Left renal cortex interstitium (tissue), 4 donors: ENCODE measurements around the gene MAP6. TPM values are rescaled to one million over a fixed set of nuclear protein-coding genes. Genes with fewer than 3 reads are reported as not detected.
"Not testable (repeated sequence)": the region's sequence is repeated elsewhere in the genome, so short reads cannot be mapped to it uniquely, and the experiment has no call there.

ENCODE experiments used
- DNase-seq, 4 donors: peaks; one replicate each; pipeline ENCODE4 v3.0.0-alpha.2; 2013; ENCODE audit warnings: low read depth in 4 of 4, low spot score in 2 of 4, missing footprints in 1 of 4
- polyA plus RNA-seq, 4 donors: library from polyadenylated mRNA; unstranded; fragments of 120-200 nt; gene quantifications; one replicate each; pipeline ENCODE4 v1.2.1, GENCODE V29; 2013; ENCODE audit not compliant: insufficient read length in 4 of 4

Gene MAP6
- polyA plus RNA-seq, 4 donors, result 7.9 to 11.6 (median 9.5) TPM

DNA sequence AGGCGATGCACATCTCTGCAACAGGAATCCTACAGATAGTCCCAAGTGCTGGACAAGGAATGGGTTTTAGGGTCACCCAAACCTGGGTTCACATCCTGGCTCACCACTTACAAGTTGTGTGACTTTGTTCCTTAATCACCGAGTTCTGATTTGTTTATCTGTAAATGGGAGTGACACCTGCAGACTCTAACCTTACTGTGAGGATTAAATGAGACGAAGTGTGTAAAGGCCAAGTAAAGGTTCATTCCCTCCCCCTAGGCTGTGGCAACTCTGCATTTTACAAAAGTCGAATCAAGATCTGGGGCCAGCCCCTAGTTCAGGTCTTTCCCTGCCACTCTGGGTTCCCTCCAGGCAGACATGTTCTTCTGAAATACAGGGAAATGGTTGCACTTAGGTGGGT lies 71.9 kb downstream of the MAP6 start:
- no peak for DNase-seq

DNA sequence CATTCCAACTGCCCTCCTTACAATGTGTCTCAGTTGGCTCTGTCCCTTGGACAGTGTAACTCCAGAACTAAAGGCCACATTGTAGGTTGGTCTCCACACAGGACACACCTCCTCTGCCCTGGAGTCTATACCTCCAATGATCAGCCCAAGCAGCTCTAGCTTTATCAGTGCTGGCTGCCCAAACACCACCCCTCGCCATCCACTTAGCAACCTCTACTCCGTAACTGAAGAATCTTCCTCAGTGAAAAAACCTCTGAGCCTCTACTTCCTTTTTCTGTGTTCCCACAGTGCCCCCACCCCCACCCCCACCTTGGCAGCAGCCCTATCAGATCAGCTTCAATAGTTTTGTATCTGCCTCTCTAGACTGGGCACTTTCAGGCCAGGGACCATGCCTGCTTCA lies 73.4 kb downstream of the MAP6 start:
- DNase-seq, result no peak

DNA sequence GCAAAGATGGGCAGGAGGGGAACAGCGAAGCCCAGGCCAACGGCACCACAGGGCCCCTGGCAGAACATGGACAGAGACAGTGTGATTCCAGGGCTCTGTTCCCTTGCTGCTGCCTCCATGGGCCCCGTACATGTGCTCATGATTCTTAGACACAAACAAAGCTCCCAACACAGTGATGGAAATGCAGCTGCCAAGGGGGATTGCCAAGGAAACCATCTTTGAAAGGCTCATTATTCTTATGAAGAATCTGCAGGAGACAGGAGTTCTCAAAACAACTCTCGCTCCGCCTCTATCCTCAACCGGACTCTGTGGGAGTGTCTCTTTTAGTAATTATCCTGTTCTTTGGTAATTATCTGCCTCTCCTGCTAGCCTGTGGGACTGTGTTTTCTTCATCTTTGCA lies 74.6 kb downstream of the MAP6 start:
- DNase-seq, result no peak

DNA sequence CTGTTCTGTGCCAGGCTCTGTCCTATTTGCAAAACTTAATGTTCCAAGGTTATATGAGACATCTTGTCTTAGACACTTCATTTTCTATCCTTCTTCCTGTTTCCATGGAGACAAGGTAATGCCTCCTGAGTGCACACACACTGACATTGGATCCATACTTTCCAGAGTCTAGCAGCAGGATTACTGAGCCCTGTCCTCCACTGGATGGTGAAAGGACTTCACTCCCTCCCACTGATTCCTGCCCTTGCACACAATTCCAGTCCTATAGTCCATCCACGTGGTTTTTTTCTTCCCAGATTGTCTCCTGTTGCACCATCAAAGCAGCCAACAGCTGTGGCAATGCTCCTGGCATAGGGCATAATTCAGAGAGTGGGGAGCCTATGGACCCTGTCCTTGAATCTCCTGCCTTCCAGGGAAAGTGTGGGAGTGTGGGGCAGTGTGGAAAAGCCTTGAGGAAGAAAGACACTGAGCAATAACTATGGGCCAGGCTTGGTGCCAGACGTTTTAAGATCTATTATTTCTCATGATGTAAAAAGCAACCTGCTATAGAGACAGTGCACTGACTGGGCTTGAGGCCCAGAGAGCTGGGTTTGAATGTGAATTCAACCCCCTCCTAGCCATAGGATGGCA lies 75.4 kb downstream of the MAP6 start:
- no peak for DNase-seq

DNA sequence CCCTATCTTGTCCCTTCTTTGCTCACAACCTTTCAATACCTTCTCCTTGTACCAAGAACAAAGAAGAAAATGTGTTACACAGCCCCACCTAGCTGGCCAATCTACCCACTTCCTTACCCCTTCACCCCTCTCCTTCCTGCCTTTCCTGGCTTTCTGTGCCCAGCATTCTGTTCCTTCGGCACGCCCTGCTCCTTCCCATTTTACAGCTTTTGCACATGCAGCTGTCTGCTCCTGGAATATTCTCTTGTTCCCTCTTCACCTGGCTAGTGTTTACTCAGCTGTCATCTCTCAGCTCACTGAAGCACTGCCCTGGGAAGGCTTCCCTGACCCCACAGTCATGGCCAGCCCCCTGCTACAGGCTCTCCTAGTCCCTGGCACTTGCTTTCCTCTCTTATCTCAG lies 76.1 kb downstream of the MAP6 start:
- DNase-seq, result no peak

DNA sequence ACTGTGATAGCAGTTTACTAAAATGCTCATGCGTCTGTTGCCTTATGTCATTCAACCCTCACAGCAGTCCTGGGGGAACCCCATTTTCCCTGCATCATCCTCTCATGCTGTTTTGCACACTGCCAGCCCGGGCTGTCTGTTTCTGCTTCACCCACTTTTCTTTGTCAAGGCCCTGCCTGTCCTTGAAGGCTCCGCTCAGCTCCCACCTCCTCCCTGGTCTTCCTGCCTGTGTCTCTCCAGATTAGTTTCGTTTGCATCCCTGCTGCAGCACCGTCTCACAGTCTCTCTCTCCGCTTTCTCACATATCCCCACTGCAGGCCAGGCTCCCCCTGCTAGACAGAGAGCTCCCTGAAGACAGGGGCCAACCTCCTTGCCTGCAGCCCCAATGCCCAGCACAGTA lies 76.9 kb downstream of the MAP6 start:
- no peak for DNase-seq

DNA sequence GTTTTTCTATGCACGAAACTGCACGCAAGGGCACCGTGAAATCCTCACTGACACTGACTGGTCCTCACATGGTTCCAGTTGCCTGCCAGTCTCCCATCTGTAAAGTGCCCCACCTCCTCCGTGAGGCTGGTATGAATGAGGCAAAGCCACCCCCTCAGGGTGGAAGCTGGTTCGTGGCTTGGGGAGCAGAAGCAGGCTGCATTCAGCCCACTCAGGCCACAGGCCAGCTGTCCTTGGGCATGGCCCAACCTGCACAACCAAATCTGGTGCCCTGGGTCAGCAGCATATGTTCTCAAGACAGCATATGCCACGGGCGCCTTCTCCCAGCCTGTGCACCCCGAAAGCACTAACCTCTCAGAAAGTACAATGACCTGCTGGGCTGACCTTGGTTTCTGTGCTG lies 77.5 kb downstream of the MAP6 start:
- DNase-seq, result no peak

DNA sequence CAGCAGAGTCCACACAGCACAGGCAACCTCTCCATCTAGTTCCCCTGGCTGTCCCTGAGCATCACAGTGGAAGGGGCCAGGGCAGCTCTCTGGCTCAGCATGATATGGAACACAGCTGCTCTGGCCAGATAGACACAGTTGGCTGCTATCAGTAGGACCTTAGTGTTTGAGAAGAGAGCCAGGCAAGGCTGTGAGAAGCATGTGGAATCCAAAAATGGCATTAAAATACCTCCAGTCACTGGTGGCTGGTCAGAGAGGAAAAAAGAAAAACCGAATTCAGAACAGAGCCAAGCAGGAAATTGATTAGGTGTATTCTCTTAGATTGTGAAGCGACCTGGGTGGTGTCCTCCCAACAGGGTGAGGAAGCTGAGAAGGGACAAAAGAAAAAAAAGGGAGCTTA lies 78.9 kb downstream of the MAP6 start:
- DNase-seq, result no peak

DNA sequence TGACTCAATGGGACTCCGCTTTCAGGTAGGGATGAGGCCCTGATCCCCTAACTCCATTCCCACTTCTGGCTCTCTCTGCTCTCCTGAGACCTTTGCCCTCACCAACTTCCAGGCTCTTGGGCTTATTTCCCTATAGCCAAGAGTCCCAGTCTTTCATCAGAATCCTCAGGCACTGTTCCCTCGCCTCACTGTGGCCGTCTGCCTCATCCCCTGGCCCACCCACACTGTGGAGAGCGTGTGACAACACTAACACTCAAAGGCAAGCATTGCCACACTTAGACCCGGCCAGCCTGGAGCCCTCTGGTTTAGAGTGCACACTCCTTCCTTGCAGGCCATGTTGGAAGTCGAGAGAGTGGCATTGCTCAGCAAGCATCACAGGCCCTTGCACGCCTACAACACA lies 79.8 kb downstream of the MAP6 start:
- DNase-seq, result no peak

DNA sequence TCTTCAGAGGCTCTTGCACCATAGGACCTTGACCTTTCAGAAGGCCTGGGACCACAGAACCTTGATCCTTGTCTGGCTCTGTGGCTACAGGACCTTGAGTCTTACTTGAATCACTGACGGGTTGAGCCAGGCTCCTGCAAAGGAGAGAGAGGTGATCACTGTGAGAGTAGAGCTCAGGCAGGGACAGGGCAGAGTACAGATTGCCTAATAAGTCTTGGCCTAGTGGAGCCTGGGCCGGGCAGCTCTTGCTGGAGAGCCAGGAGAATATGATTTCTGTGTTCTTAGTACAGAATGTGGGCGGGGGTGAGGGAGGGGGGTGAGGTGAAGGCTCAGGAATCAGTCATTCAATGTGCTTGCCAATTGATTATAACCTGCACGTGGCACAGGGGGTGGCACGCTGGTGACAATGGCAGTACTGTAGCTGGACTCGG lies 80.8 kb downstream of the MAP6 start:
- DNase-seq, result no peak

DNA sequence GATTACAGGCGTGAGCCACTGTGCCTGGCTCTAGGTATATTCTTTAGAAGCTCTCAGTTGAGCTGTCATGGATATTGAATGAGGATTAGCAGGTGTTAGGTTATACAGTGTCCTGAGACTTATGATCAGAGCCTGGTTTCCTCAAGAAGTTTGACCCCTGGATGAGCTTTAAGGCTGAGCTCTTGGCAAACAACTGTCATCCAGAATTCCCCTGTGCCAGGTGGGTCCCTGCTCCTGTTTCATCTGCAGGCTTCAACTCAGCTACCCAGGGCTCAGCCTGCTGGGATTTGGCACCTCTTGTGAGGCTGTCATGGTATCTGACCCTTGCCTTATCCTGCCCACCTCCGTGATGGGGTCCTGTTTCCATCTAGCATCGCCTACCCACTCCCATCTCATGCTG lies 82.4 kb downstream of the MAP6 start:
- no peak for DNase-seq

DNA sequence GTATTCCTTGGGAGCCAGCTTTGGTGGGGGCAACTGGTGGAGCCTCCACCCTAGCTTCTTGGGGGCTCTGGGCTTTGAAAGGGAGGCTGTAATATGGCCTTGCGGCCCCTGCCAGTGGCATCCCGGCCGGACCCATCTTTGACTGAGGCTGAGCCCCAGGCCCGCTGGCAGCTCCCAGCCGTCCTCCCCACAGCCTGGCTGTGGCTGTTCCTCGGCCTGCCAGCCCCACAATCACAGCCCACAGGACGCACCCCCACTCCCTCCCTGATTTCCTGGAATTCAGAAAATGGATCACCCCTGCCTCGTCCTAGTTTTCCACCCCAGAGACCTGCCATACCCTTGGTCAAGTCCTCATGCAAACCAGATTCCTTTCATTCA lies 83.6 kb downstream of the MAP6 start:
- no peak for DNase-seq

DNA sequence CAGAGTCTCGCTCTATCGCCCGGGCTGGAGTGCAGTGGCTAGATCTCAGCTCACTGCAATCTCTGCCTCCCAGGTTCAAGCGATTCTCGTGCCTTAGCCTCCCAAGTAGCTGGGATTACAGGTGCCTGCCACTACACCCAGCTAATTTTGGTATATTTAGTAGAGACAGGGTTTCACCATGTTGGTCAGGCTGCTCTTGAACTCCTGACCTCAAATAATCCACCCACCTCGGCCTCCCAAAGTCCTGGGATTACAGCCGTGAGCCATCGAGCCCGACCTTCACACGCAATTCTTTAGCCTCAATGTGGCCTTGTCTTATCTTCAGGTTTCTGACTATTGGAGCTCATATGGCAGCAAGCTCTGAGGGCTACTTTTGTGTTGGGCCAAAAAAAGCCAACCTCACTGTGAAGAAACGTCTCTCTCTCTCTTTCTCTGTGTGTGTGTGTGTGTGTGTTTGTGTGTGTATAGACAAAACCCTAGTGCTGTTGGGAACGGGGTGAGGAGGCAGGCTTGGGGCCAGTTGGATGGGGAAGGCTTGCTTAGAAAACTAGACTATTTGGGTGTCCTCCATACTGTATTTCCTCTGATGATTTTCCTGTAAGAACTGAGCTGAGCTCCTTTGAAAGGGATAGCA lies 84.1 kb downstream of the MAP6 start:
- not testable (repeated sequence) for DNase-seq

DNA sequence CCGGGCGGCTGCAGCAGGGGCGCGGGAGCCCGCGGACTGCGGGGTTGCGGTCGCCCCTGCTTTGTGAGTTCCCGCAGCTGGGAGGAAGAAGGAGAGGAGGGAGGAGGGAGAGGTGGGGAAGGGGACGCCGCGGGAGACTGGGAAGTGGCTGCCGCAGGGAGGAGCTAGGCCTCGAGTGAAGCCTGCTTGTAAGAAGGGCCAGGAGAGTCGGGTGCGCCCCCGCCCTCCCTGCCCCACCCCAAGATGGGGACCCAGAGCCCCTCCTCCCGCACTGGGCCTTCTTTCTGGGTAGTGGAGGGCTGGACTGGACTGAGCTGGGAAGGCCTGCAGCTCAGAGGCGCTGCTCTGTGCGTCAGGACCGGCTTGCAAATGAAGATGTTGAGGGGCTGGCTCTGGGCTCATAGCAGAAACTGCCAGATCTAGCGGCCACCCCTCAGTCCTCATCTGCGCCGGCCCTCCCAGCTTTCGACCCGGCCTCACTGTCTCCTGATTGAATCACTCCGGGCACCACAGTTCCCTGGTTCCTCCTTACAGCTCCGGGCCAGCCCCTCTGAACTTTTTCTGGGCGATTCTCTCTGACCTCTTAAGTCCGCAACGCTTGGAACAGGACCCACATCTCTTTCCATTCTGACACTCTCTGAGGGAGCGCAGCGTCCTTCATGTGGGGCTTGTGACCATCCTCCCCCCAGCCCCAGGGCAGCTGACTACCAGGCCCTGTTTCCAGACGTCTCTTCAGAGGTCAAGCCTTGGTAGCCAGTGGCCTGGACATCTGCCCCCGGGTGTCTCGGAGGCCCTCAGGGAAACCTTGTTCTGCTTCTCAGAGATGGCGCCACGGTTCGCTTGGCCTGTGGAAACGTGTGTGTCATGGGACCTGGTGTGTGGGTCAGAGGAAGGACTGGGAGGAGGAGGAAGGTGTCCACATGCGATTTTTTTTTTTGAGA lies 84.8 kb downstream of the MAP6 start:
- DNase-seq, result peak in 2 of 4 donors; percentile 72 to 74

DNA sequence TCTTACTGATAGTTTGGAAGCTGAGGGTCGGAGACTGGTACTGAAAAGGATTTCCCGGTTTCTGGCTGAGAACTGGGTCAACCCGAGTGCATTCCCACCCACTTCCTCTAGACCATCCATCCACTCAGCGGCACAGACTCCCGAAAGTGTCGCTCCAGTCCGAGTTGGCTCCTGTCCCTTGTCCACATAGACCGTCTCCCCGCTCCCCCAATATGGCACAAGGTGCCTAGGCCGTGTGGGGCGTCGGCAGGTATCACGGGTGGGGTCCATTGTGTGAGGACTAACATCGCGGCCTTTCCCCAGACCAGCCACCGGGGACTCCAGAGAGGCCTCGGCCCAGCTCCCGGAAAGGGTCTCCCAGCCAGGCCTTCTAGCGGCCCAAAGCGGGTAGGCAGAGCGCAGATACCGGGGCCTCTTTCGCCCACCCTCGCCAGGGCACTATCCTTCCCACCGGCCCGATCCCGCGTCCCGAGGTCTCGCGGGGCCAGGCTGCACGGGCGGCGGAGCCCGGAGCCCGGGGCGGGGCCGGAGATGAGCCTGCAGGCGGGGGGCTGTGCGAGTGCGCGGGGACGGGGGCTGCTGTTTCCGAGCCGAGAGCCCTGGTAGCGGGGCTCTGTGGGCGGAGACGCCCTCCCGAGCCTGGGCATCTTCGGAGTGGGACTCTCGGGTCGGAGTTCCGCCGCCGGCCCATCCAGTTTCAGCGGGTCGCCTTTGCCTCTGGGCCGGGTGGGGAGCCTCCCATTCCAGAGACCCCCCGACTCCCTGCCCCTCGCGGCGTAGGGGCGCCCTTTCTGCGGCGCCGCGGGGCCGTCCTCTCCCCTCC lies 85.7 kb downstream of the MAP6 start:
- peak in 2 of 4 donors; percentile 79 to 81 for DNase-seq

DNA sequence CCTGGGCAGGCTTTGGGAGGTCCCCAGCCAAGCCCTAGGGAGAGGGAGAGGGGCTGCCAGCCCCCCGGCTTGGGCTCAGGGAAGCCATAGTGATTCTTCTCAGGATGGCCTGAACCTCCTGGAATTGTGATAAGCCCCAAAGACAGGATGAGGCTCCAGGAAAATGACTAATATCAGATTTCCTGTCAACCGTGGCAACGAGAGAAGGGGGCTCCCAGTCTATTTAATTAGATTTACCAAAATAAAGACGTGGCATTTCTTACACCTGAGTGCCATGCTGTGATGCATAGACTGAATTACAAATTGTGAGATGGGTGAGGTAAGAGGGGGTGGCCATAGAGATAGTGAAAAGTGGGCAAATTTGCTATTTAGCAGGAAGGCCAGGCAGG lies 86.3 kb downstream of the MAP6 start:
- DNase-seq, result no peak

DNA sequence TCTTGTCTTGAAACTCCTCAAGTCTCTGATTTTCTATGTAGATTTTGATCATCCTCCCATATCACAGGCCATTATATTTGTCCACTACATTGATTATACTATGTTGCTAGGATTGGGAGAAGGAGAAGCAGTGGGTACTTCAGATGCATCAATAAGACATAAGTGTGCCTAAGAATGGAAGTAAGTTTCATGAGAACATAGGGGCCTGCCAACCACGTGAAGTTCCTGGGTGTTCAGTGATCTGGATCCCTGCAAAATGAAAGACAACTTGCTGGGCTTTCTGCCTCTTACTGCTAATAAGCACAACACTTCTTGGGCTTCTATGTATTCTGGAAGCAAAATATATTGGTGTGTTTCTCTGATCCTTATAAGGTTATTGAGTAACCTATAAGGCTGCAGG lies 89.0 kb downstream of the MAP6 start:
- DNase-seq, result no peak

DNA sequence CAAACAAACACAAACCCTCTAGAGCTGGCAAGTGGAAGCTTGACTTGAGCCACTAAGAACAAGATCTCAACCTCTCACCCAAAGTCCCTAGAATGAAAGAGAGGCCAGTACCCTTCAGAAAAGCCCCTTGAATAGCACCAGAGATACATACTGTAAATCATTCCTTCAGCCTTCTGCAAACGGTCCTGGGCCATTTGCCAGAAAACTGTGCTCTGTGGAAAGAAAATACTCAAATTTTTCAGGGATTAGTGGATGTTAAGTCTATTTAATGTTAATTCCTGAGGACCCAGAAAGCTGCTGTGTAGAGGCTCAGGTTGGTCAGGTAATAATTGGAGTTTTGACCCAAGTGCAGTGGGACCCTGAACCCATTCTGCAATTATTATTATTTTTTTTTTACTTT lies 89.9 kb downstream of the MAP6 start:
- DNase-seq, result no peak

DNA sequence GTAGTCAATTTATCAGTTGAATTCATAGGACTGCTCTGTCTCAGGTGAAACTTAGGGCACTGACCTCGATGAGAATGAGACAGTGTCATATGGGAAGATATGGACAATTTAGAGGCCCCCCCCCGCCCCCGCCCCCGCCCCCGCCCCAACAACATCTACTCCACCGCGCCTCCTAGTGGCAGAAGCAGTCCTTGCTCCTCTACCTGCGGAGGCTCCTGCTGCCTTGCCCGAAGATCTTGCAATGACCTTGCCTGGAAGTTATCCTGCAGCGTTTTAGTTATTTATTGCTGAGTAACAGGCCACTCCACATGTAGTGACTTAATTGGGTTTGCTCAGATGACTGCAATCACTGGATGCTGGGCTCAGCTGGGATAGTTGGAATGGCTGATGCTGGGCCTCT lies 91.6 kb downstream of the MAP6 start:
- no peak for DNase-seq

DNA sequence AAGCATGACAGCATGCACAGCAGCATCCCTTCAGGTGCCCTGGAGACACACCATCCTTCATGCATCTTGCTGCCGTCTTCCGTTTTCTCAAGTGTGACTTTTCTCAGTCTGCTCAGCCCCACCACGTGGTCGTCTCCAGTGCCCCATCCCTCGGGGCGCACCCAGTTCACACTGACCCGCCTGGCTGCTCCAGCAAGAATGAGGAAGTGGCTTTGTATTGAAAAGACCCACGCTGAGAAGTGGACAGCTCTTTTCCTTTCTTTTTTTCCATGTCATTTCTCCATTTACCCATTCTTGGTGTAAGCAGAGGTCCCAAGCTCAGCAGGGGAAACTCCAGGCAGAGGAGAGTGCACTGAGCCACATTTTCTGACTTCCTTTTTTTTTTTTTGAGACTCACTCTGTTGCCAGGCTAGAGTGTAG lies 92.3 kb downstream of the MAP6 start:
- DNase-seq, result no peak

DNA sequence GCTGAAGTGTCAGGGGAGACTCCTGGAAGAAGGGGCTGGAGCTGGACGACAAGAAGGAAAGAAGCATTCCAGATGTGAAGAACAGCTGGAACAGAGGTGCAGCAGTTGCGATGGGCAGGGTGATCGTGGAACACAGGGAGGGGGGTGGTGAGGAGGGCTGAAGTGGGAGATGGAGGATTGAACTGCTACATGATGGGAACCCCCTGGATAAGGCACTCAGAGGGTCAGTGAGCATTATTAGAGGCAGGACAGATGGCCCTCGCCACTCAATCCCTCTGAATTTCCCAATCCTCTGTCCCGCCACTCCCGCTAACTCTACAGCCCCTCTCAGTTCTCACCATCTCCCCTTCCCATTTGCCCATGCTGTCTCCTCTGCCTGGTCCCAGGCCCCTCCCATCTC lies 92.8 kb downstream of the MAP6 start:
- DNase-seq, result no peak
